H4 (cell line): ENCODE data around the gene DIP2C. TPM values are rescaled to one million over a fixed set of nuclear protein-coding genes. Genes with fewer than 3 reads are reported as not detected.
"Not testable (repeated sequence)": the region's sequence is repeated elsewhere in the genome, so short reads cannot be mapped to it uniquely, and the experiment has no call there.

Experiments
- DNase-seq: peaks from one replicate; pipeline ENCODE4 v3.0.0-alpha.2; 2015; ENCODE audit warnings: low spot score
- total RNA-seq: library from RNA; depleted of rRNA; stranded (reverse); fragments of >200 nt; shearing (Covaris generic); gene quantifications from 2 replicates; pipeline ENCODE4 v1.2.3, GENCODE V29; 2014

The DIP2C gene
- total RNA-seq, 1 experiment from 2014 or later: 2.3 TPM

DNA sequence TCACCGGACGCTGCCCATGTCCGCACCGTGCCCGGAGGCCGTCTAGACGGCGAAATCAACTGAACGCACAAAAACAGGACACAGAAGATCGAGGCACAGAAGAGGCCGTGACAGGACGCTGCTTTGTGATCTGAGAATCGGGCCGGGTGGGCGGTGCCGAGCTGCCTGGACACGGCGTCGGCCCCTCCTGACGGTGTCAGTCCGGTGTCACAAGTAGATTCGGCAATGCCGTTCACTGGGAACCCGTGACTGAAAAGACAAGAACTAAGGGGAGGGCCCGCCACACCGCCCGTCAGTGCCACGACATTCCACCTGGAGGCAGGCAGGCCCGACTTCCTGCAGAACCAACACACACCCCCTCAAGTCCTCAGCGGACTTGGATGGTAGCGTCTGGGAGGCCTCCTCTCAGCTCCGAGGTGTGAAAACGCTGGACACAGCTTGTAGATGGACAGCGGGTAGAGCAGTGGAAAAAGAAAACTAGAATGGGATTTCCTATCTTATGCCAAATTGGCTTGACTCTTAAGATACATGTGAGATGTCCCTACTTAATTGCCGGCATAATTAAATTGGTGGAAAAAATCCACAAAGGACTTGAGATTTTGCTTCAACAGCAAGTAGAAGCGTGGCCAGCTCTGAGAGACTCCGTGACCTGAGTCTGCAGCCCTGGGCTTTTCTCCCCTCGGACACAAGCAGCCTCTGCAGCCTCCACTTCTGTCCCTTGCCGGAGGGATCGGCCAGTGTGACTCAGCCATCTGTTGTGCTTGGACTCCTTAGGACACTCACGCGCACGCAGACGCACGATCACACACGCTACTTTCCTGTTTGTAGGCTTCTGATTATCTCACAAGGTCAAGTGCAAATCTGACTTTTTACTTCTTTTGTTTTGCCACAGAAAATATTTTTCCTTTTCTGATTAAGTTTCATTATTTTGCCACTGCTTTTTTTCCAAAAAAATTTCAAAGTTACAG, 269.0 kb downstream of the DIP2C start:
- no peak for DNase-seq

DNA sequence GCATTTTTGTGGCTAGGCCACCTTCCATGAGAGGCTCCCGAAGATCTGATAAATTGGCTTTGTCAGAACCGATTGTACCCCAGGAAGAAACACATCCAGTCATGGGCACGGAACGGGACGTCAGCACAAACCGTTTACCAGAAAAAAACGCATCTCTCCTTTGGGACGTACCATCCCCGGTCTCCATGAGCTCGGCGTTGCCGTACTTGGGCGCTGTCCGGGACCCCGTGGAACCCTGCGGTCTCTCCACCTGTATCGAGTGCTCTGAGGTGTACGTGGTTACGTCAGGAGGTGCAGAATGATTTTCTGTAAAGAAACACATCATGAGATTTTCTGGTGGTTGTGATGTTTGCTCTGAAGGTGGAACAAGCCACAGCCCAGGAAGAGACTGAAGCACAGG, 270.6 kb downstream of the DIP2C start:
- DNase-seq: no peak

DNA sequence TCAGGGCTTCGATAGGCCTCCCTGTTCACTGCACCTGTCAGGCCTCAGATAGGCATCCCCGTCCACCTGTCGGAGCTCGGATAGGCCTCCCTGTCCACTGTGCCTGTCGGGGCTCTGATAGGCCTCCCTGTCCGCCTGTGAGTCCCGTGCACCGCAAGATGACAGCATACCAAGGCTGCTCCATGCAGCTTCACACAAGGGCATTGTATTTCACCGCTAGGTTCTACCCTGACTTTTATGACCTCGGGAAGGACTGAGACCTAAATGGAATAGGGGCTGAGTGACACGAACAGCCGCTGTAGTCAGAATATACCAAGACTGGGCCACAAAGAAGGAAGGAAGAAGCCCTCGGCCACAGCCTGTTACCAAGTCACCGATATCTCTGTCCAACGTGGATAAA, 271.2 kb downstream of the DIP2C start:
- no peak for DNase-seq

DNA sequence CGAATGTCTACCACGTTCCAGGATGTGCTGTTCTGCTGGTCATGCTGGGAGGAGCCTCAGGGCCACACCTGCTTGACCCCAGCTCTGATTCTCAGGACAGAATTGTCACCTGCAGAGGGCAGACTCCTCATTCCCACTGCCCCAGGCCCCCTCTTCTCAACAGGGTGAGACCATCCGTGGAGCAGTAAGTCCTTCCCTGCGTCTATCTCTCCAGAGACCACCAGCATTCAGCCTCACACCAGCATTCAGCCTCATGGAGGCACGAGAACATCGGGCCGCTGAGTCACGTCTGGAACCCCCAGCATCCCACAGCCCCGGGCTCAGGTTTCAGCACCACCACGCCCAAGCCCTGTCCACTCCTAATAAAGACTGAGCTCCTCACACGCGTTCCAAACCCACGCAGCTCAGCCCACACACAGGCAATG, 273.4 kb downstream of the DIP2C start:
- no peak for DNase-seq

DNA sequence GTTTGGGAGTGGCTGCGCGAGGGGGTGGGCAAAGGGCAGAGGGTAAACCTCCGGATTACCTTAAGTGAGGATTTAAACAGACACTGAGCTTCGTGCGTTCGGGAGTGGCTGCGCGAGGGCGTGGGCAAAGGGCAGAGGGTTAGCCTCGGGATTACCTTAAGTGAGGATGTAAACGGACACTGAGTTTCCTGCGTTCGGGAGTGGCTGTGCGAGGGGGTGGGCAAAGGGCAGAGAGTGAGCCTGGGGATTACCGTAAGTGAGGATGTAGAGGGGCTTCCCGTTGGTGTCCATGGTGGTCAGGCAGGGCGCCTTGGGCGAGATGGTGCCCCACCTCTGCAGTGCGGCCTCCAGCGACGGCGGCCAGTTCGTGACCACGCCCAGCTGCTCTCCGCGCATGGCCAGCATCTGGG, 275.8 kb downstream of the DIP2C start:
- no peak for DNase-seq

DNA sequence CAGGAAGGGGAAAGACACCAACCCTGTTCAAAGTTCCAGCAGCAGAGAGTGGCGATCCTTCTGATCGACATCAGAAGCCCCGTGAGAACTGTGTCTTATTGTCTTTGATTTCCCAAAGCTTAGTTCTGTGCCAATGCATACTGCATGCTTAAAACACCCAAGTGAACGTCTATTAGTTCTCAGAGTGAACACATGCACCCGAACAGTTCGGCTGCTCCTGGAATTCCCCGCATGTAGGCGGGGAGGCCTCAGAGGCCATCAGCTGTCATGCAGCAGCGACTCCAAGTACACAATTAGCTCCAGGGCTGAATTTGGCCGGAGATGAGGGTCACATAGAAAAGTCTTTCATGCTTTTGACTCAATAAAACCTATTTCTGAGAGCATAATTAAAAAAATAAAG, 277.4 kb downstream of the DIP2C start:
- DNase-seq: no peak

DNA sequence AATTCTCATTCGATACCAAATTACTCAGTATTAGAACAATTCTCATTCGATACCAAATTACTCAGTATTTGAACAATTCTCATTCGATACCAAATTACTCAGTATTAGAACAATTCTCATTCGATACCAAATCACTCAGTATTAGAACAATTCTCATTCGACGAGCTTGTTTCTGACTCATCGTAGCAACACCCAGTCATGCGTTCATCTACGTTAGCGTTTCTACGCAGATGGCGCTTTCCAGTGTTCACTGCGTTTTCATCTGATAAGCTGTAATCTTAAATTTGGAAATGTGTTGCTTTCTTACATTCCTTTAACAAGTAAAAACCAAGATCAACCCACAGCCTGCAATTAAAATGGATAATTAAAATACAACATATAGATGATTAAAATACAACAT, 277.9 kb downstream of the DIP2C start:
- no peak for DNase-seq

DNA sequence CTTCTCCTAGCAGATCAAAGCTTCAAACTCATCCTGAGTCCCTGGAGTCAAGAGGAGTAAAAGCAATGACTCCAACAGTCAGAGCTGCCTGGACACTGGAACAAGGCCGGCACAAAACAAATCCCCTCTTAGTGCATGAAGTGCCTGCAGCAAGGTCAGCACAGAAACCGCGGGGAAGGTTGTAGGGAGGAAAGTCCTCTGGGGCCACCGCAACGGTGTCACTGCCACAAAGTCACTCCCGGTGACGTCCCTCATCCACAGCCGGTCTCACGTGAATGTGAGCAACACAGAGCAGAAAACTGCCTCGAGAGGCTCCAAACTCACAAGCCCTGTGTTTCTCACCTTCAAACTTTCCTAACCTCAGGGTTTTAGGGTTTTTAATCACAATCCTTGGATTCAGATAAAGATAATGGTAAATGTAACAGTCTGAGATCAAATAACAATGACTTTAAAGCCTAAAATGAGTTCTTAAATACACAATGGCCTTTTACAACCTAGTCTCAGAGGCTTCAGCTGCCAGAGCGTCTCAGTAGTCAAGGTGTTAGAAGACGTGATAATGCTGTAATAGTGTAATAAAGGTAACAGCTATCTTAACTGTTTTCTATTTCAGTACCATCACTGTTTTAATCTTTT, 279.9 kb downstream of the DIP2C start:
- DNase-seq: no peak

DNA sequence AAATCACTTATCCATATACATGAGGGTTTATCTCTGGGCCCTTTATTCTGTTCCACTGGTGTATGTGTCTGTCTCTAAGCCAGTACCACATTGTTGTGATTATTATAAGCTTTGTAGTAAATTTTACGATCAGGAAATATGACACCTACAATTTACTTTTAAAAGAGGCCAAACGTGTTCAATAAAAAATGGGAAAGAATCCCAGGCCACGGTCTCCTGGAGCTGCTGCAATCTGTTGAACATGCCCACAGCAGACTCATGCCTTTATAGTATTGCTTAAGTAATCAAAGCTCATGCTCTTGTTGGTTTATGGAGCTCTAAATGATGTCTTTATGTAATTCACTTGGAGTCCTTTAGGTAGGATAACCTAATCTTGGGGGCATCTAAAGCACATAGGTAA, 281.2 kb downstream of the DIP2C start:
- DNase-seq: no peak

DNA sequence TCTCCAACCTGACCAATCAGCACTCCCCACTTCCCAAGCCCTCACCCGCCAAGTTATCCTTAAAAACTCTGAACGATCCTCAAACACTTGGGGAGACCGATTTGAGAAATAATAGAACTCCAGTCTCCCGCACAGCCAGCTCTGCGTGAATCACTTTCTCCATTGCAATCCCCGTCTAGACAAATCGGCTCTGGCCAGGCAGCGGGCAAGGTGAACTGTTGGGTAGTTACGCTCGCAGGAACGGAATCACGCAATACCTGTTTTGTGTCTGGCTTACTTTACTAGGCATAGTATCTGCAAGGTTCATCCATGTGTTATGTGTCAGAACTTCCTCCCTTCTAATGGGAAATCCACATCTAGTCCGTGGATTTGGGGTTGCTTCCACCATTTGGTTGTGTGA, 282.5 kb downstream of the DIP2C start:
- DNase-seq: no peak

DNA sequence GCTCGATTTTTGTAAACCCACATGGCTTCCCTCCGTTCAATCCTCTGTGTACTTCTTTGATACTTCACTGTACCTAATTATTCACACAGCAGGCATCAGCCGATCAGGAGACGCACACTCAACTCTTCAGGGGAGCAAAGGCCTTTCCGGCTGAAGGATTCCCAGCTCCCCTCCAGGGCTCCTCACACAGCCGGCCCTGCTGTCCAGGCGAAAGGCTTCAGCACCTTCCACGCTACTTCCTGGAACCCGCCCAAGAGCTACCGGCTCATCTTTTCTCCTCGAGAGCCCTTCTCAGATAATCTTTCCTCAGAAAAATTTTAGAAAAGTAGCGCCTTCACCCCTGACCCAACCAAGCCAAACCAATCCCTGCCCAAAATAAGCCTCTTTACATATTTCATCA, 283.8 kb downstream of the DIP2C start:
- no peak for DNase-seq

DNA sequence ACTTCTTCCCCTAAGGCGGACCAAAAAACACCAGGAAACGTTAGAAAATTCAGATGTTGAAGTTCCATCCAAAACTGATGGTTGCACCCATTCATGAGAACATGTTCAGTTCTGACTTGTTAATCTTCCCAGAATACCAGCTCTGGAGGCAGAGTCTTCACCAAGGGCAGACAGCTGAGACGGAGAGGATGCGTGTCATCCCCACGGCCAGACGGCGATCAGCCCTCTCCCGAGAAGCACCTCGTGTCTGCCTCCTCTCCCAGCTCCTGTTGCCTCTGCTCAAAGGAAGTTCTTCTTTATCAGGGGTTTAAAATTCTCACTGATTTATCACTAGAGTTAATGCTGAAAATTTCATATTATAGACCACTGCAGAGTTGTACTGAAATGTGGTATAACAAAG, 284.5 kb downstream of the DIP2C start:
- DNase-seq: no peak

DNA sequence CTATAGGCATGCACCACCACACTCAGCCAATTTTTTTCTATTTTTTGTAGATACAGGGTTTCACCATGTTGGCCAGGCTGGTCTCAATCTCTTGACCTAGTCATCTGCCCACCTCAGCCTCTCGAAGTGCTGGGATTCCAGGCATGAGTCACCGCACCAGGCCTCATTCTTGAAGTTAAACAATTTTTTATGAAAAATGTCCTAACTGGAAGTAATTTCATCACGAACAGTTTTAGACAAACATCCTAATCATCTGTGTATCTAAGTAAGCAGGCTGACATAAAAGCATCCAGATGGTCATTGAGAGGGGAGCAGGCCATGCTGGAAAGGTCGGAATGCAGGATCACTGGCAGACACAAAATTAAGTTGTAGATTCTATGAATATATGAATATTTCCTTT, 285.1 kb downstream of the DIP2C start:
- no peak for DNase-seq

DNA sequence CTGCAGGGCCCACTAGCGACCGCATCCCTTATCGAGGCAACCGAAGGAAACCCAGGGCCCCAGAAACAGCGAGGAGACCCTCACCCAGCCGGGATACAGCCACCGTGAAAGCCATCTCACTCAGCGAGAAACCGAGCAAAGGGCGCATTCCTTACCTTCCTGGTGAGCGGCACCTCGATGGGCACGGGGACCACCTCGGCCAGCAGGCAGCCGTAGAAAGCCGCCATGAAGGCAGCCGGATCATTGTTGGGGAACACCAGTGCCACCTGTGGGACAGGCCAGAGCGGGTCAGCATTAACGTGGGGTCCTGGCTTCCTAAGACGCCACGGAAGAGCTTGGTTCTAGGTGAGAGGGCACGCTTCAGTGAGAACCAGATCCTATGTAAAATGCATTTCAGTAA, 290.5 kb downstream of the DIP2C start:
- DNase-seq: no peak

DNA sequence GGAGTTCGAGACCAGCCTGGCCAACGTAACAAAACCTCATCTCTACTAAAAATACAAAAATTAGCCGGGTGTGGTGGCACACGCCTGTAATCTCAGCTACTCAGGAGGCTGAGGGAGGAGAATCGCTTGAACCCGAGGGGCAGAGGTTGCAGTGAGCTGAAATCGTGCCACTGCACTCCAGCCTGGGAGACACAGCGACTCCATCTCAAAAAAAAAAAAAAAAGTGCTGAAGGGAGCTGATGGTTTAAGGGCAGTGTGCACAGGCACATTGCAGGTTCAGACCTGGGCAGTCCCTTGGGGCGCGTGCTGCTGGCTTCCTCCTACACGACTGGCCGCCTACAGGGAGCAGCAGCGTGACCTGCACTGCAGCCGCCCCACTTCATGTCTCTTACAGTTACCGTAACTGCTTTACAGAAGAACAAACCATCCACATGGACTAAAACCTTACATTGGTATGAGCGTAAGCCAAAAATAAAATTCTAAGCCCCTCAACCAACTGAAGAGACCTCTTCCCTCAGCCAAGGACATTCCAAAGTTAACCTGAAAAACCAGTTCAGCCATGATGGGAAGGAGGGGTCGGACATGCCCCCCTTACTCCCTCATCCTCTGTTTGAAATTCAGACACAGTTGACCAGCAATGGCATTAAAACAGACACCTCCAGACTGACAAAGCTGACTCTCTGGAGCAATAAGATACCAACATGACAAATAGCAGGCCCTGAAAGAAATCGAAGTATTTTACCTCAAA, 292.0 kb downstream of the DIP2C start:
- no peak for DNase-seq

DNA sequence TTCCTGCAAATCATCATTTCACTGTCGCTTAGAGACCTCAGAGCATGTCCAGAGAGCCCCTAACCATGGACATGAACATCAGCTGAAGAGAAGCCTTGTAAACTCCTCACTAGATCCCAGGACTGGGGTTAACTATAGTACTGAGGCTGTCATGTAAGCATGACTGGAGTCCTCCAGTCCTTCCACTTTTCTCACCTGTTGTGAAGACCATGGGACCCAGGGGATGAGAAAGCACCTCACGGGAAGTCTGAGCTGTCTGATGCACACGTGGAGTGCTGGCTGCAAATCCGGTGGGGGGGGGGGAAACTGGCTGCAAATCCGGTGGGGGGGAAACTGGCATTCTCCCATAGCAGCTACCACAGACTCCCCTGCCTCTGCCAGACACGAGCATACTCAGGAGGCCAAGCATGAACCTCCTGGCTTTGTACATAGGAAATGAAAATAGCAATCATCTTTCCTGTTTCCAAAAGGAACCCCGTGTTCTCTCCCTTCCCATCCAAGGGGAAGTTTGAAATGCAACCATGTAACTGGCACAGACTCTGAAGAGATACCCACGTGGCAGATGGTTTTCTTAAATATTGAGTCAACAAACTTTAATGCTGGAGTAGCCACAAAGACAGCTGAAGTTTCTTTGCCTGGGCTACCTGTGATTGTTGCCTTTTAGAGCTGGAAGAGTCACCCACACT, 292.8 kb downstream of the DIP2C start:
- no peak for DNase-seq

DNA sequence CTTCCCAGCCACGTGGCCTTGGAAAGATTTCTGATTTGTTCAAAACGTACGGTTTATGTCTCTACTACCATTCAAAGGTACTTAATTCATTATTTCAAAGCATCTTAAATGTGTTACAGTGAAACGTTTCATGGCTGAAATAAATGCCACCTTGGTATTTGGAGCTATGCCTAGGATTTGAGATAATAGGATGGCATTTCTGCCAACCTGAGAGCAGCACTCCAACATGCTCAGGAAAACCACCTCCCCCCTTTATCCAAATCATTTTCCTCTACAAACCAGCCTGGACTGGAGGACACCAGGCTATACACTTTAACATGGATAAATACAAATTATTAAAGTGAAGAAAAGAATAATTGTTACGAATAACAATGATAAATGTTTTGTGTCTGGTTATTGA, 293.4 kb downstream of the DIP2C start:
- DNase-seq: no peak

DNA sequence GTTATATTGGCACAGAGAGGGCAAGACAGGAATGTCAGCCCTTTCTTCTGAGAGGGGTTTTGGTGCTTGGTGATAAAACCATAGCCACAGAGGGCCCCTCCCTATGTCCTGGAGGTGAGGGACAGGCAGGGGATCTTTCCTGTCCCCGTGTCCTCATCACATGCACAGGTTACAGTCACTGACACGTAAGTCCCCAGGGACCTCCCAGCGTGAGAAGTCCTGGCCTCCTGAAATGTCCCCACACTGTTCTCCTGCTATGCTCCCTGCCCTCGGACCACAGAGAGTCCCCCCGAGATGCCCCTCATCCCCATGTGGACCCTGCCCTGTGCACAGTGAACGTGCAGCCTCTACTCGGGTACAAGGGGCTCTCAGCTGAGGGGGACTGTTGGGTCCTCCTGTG, 293.8 kb downstream of the DIP2C start:
- no peak for DNase-seq

DNA sequence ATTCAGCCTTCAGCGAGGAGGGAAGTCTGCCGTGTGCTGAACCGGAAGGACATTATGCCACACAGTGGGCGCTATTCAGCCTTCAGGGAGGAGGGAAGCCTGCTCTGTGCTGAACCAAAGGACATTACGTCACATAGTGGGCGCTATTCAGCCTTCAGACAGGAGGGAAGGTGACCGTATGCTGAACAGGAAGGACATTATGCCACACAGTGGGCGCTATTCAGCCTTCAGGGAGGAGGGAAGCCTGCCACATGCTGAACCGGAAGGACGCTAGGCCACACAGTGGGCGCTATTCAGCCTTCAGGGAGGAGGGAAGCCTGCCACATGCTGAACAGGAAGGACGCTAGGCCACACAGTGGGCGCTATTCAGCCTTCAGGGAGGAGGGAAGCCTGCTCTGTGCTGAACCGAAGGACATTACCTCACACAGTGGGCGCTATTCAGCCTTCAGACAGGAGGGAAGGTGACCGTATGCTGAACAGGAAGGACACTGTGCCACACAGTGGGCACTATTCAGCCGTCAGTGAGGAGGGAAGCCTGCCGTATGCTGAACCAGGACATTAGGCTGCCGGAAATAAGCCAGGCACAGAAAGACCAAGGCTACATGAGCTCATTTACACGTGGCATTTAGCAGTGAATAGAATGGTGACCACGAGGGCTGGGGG, 294.9 kb downstream of the DIP2C start:
- DNase-seq: not testable (repeated sequence)

DNA sequence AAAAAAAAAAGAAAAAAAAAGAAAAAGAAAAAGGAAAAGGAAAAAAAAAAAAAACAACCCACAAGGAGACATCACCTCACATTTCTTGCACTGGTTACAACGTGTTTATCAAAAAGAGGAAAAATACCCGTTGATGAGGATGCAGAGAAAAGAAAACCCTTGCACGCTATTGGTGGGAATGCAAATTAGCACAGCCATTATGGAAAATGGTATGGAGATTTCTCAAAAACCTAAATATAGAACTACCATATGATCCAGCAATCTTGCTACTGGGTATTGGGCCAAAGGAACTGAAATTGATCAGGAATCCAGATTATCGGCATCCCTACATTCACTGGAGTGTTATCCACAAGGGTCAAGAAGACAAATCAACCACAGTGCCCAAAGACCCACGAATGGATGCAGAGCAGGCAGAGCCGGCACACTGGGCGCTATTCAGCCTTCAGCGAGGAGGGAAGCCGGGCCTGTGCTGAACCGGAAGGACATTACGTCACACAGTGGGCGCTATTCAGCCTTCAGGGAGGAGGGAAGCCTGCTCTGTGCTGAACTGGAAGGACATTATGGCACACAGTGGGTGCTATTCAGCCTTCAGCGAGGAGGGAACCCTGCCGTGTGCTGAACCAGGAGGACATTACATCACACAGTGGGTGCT, 295.6 kb downstream of the DIP2C start:
- no peak for DNase-seq
